KMS-11 (cell line): ENCODE data around the gene HLA-E.

ENCODE experiments used
- H2AFZ ChIP-seq: fragments of 200-600 bp; sonication (generic); 2 replicates; pipeline ENCODE4 v1.6.1; 2016; ENCODE audit warnings: antibody characterized with exemption, mixed run types, low read depth
- H3K27ac ChIP-seq: fragments of 200-600 bp; sonication (generic); 2 replicates; pipeline ENCODE4 v1.6.1; 2016; ENCODE audit warnings: mild to moderate bottlenecking, mixed run types
- H3K27me3 ChIP-seq: fragments of 200-600 bp; sonication (generic); 2 replicates; pipeline ENCODE4 v1.6.1; 2017; ENCODE audit warnings: mild to moderate bottlenecking, low read depth, mixed run types, moderate library complexity; ENCODE audit not compliant: insufficient read depth
- H3K36me3 ChIP-seq: fragments of 200-600 bp; sonication (generic); 2 replicates; pipeline ENCODE4 v1.6.1; 2017; ENCODE audit warnings: mild to moderate bottlenecking, mixed run types; ENCODE audit not compliant: insufficient read depth
- H3K4me1 ChIP-seq: fragments of 200-600 bp; sonication (generic); 2 replicates; pipeline ENCODE4 v1.6.1; 2016; ENCODE audit warnings: mild to moderate bottlenecking, low read depth, mixed run types; ENCODE audit not compliant: poor library complexity, severe bottlenecking
- H3K4me2 ChIP-seq: fragments of 200-600 bp; sonication (generic); 2 replicates; pipeline ENCODE4 v1.7.0; 2016; ENCODE audit warnings: mild to moderate bottlenecking, mixed run types
- H3K4me3 ChIP-seq: fragments of 200-600 bp; sonication (generic); IDR thresholded peaks from 2 replicates; pipeline ENCODE4 v1.6.1; 2017; ENCODE audit warnings: low read depth, low read length, mixed read lengths; ENCODE audit not compliant: insufficient read depth
- H3K79me2 ChIP-seq: fragments of 200-600 bp; sonication (generic); 2 replicates; pipeline ENCODE4 v1.6.1; 2016; ENCODE audit warnings: low read depth, mixed run types; ENCODE audit not compliant: insufficient read depth
- H3K9ac ChIP-seq: fragments of 200-600 bp; sonication (generic); 2 replicates; pipeline ENCODE4 v1.6.1; 2016; ENCODE audit warnings: mild to moderate bottlenecking, mixed run types
- H4K20me1 ChIP-seq: fragments of 200-600 bp; sonication (generic); 2 replicates; pipeline ENCODE4 v1.6.1; 2016; ENCODE audit warnings: mild to moderate bottlenecking, mixed run types; ENCODE audit not compliant: insufficient read depth
- CTCF ChIP-seq: fragments of 200-600 bp; sonication (generic); conservative IDR thresholded peaks from 2 replicates; pipeline ENCODE4 v1.6.1; 2017; ENCODE audit warnings: low read depth, mild to moderate bottlenecking, antibody characterized with exemption, low read length, moderate library complexity, mixed read lengths

The HLA-E gene

GRCh38 chr6:30541515-30542403, 52.5 kb downstream of the HLA-E start:
- Histone ChIP-seq H3K36me3 (no peaks in the 10 kb centered on the region), H4K20me1 (no peaks in the 10 kb centered on the region), H3K4me1 (peaks cover 8% of the 10 kb centered on the region), H3K4me2 (peak overlapping the region; percentile 51; the same call in 1 of the 2 replicates), H3K4me3 (no peak overlapping the region), H3K79me2 (no peaks in the 10 kb centered on the region), H3K9ac (no peak overlapping the region), H2AFZ (peak overlapping the region; percentile 51; the same call in 1 of the 2 replicates), H3K27ac (no peak overlapping the region), H3K27me3 (no peaks in the 10 kb centered on the region; the same call in none of the 2 replicates)
- TF ChIP-seq CTCF: peak; percentile 96

- Histone ChIP-seq H3K4me3 (no peak overlapping the region), H3K4me2 (no peak overlapping the region)
Measured at GRCh38 chr6:30542404-30542725, 53.1 kb downstream of the HLA-E start.

GRCh38 chr6:30542915-30543314, 53.6 kb downstream of the HLA-E start:
- H3K4me2 ChIP-seq: no peak overlapping the region

More at GRCh38 chr6:30542404-30542725, 53.1 kb downstream of the HLA-E start:
- Histone ChIP-seq H3K36me3 (no peaks in the 10 kb centered on the region), H3K27ac (no peak overlapping the region), H3K4me1 (peaks cover 8% of the 10 kb centered on the region), H3K79me2 (no peaks in the 10 kb centered on the region), H2AFZ (no peak overlapping the region), H3K9ac (no peak overlapping the region), H3K27me3 (no peaks in the 10 kb centered on the region; the same call in none of the 2 replicates), H4K20me1 (no peaks in the 10 kb centered on the region)
- TF ChIP-seq CTCF: no peak

More at GRCh38 chr6:30542915-30543314, 53.6 kb downstream of the HLA-E start:
- TF ChIP-seq CTCF: no peak
- Histone ChIP-seq H4K20me1 (no peaks in the 10 kb centered on the region), H3K4me3 (no peak overlapping the region), H3K79me2 (no peaks in the 10 kb centered on the region), H3K27me3 (no peaks in the 10 kb centered on the region; the same call in none of the 2 replicates), H3K27ac (no peak overlapping the region), H3K9ac (no peak overlapping the region), H2AFZ (no peak overlapping the region), H3K4me1 (peaks cover 8% of the 10 kb centered on the region), H3K36me3 (no peaks in the 10 kb centered on the region)
